Measurements from ENCODE around the gene ZNF341. TPM values are rescaled to one million over a fixed set of nuclear protein-coding genes. Genes with fewer than 3 reads are reported as not detected.

ZNF341 gene
- total RNA-seq, 1 experiment from 2014 or later: 7.7 TPM

- CTCF ChIA-PET: no interaction called here
- no peak for ATAC-seq
- TF ChIP-seq TCF7L2 (IDR thresholded peaks at IDR 0.05; ENCODE audit: low read depth, low read length) (no peak), SIN3A (IDR thresholded peaks at IDR 0.05; ENCODE audit: borderline replicate concordance, insufficient read depth, low read depth, low read length) (no peak), CTCF (IDR thresholded peaks at IDR 0.05) (no peak), REST (IDR thresholded peaks at IDR 0.05; ENCODE audit: insufficient read depth in 1 of 2, low read depth in 2 of 2, low read length in 1 of 2) (no peak)
- intact Hi-C loops (cut with micrococcal nuclease; ENCODE audit: unreplicated experiment): no loop called here
- no TSS peak for BruUV-seq (replicated peaks)
- H3K4me1 ChIP-seq (ENCODE audit: control insufficient read depth, insufficient read depth, low read length): no peaks in the 10 kb centered on the region
- no peak for DNase-seq (ENCODE audit: low read depth, low spot score)
- POLR2A ChIA-PET: no interaction called here
- in situ Hi-C loops (cut with HindIII; ENCODE audit: low pct_unique_long_range_greater_than_20kb, low sequenced_read_pairs): no loop called here
- H3K9me3 ChIP-seq (ENCODE audit: control insufficient read depth, insufficient read depth, low read depth, low read length): no peaks in the 10 kb centered on the region
- no peaks in the 10 kb centered on the region for H3K36me3 ChIP-seq (ENCODE audit: control insufficient read depth, insufficient read depth, low read length)
- H3K4me3 ChIP-seq (ENCODE audit: low read depth in 2 of 2, low read length in 2 of 2): no peak overlapping the region
- no peak overlapping the region for H3K27ac ChIP-seq (ENCODE audit: low read length)
- no peaks in the 10 kb centered on the region for H3K27me3 ChIP-seq (ENCODE audit: control insufficient read depth, insufficient read depth, low read length)
Measured at GRCh38 chr20:33772439-33772838, 40.6 kb downstream of the ZNF341 start.

- H3K4me3 ChIP-seq (ENCODE audit: low read depth in 2 of 2, low read length in 2 of 2): no peak overlapping the region
- in situ Hi-C loops (cut with HindIII; ENCODE audit: low pct_unique_long_range_greater_than_20kb, low sequenced_read_pairs) (no loop called here), intact Hi-C loops (cut with micrococcal nuclease; ENCODE audit: unreplicated experiment) (no loop called here)
- H3K9me3 ChIP-seq (ENCODE audit: control insufficient read depth, insufficient read depth, low read depth, low read length): no peaks in the 10 kb centered on the region
- CTCF ChIA-PET: no interaction called here
- no peaks in the 10 kb centered on the region for H3K4me1 ChIP-seq (ENCODE audit: control insufficient read depth, insufficient read depth, low read length)
- DNase-seq (ENCODE audit: low read depth, low spot score): no peak
- no peak overlapping the region for H3K27ac ChIP-seq (ENCODE audit: low read length)
- ATAC-seq: no peak
- TF ChIP-seq SIN3A (IDR thresholded peaks at IDR 0.05; ENCODE audit: borderline replicate concordance, insufficient read depth, low read depth, low read length): no peak
- TF ChIP-seq CTCF (IDR thresholded peaks at IDR 0.05): no peak
- no peak for TF ChIP-seq POLR2AphosphoS5 (IDR thresholded peaks at IDR 0.05; ENCODE audit: low read depth, low read length)
- no peaks in the 10 kb centered on the region for H3K36me3 ChIP-seq (ENCODE audit: control insufficient read depth, insufficient read depth, low read length)
- POLR2A ChIA-PET: no interaction called here
- BruUV-seq (replicated peaks): no TSS peak
- no peaks in the 10 kb centered on the region for H3K27me3 ChIP-seq (ENCODE audit: control insufficient read depth, insufficient read depth, low read length)
Measured at GRCh38 chr20:33773412-33774089, 41.8 kb downstream of the ZNF341 start.
